ENCODE results near the gene ETV3L.

The ETV3L gene

DNA sequence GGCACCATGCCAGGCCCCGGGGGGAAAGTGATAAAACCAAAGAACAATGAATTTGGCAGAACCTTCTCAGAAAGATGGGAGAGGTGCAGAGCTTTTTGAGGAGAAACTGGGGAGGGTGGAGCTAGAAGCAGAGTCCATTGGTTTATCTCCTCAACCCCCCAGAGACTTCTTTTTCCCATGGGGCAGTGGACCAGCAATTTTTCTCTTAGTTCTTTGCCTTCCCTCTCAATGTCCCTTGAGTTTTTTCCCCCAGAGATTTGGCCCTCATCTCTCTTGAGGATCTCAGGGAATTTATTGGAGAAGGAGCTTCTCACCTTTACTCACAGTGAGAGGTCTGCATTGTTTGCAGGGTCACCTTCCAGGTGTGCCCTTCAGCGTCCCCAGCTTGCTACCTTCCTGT lies 48.8 kb downstream of the ETV3L start:
- DNase-seq (ENCODE audit: low spot score): no peak
- TF ChIP-seq CTCF (IDR thresholded peaks at IDR 0.05; ENCODE audit: extremely low read depth, missing control alignments): no peak

- DNase-seq (ENCODE audit: low spot score): no peak
- TF ChIP-seq CTCF (IDR thresholded peaks at IDR 0.05; ENCODE audit: extremely low read depth, missing control alignments): no peak
These were observed 52.6 kb downstream of the ETV3L start for GRCh38 chr1:157047062-157047410.

- DNase-seq (ENCODE audit: low spot score): peak; percentile 90
- no peak for TF ChIP-seq CTCF (IDR thresholded peaks at IDR 0.05; ENCODE audit: extremely low read depth, missing control alignments)
These were observed 54.1 kb downstream of the ETV3L start, which contains the start of gene ARHGEF11 for GRCh38 chr1:157045250-157046218. Gene ARHGEF11 (minus strand): TSS chr1:157045742. CDS start chr1:157044330, 1,412 bp downstream.

DNA sequence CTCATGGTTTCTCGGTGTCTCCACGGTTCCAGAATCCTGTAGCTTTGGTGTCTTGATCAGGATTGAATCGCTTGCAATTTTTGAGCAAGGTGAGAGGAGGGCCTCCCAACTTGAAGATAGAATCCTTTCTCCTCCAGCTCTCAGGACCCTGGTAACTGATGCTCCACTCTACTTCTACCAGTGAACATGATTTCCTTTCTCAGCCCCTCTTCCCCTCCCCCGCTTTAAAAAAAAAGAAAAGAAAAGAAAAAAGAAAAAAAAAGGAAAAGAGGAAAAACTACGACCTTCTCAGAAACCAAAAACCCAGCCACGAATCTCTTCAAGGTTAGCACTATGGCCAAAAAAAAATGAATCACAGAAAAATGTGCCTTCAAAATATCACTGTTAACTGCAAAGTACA lies 55.3 kb downstream of the ETV3L start:
- DNase-seq (ENCODE audit: low spot score): no peak
- no peak for TF ChIP-seq CTCF (IDR thresholded peaks at IDR 0.05; ENCODE audit: extremely low read depth, missing control alignments)

DNA sequence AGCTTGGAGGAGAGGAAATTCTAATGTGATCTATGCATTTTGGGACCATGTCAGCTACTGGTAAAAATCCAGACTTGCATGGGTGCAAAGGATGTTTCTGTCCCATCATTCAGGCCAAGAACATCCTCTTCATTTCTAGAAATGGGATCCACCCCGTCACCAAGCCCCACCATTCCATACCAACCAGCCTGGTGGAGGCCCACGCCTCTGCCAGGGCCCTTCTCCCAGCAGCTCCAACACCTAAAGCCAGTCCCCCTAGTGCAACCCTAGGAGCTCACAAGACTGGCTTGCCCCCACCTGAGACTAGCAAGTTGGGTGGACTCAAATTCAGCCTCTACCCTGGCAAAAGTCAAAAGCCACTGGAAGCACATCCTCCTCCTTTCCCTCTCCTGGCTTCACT lies 55.9 kb downstream of the ETV3L start:
- TF ChIP-seq CTCF (IDR thresholded peaks at IDR 0.05; ENCODE audit: extremely low read depth, missing control alignments): no peak
- DNase-seq (ENCODE audit: low spot score): no peak

DNA sequence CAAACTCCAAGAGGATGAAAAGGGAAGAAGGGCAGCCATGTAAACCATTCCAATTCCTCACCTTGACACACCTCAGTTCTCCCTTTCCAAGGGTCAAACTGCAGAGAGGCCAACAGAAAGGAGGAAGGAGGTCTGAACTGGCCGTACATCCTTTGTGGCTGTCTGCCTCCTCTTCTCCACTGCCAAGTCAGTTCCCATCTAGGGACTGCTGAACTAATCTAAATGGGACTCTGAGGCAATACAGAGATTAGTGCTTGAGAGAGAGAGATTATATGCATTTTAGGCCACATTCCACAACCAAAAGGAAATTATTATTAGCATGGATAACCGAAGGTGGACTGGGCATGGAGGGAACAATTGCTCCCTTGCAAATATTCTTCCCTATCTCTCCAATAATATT lies 56.8 kb downstream of the ETV3L start:
- no peak for TF ChIP-seq CTCF (IDR thresholded peaks at IDR 0.05; ENCODE audit: extremely low read depth, missing control alignments)
- no peak for DNase-seq (ENCODE audit: low spot score)

All from GM20000 (cell line).